A673 (cell line): ENCODE measurements around the gene GYG1.

Experiments
- CTCF ChIP-seq: fragments of 300-800, 200-600 bp; sonication (generic); conservative IDR thresholded peaks from 2 replicates; pipeline ENCODE4 v1.5.1; 2017; ENCODE audit warnings: low read depth, mild to moderate bottlenecking, antibody characterized with exemption, low read length, moderate library complexity, mixed read lengths
- EZH2 ChIP-seq: fragments of 200-600 bp; sonication (generic); IDR thresholded peaks from 2 replicates; pipeline ENCODE4 v1.6.1; 2017; ENCODE audit warnings: borderline replicate concordance, low read depth, mild to moderate bottlenecking, mixed read lengths, antibody characterized with exemption, low read length; ENCODE audit not compliant: poor library complexity, severe bottlenecking

- no peak for TF ChIP-seq CTCF
- no peak for TF ChIP-seq EZH2
Observed at GRCh38 chr3:149000206-149000745, 8.9 kb downstream of the GYG1 start.
